GM18499 (cell line): ENCODE results near the gene RNF225.
"Not testable (repeated sequence)": the region's sequence is repeated elsewhere in the genome, so short reads cannot be mapped to it uniquely, and the experiment has no call there.

ENCODE experiments used
- ATAC-seq: cut with Tn5 transposase; IDR thresholded peaks from one replicate; pipeline ENCODE4 v1.9.1; 2021; ENCODE audit warnings: moderate number of reproducible peaks; ENCODE audit not compliant: insufficient read depth, unreplicated experiment

The RNF225 gene

DNA sequence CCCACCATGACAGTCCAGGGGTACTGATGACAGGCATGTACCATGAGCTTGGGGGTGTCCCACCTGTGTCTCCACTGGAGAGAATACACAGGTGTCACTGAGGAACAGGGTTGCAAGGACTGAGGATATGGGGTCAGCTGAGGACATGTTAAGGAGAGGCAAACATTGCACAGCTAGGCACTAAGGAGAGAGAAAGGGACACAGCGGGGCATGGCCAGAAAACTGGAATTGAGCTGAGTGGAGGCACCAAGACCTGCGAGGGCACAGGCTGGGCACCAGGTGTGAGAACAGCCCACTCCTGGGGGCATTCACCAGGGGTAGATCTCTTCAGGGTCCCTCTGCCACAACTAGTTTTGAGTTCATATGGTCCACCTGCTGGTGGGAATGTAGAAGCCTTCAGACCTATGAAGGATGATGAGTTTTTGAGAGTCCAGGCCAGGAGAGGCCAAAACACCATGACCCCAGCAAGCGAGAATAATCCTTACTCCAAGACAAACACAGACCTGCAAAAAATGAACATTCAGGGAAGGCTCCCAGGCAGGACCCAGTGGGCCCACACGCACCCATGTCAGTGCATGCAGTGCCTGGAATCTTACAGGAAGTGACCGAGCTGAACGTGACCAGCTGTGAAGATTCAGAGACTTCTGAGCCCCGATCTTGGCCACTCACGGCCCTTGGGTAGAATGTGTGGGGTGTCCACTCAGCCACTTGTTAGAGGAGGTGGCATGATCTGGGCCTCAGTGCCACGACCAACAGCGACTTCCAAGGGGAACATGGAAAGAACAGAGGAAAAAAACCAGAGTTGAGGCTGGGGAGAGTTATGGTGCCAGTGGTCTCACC, 11.6 kb downstream of the RNF225 start:
- ATAC-seq, result no peak

DNA sequence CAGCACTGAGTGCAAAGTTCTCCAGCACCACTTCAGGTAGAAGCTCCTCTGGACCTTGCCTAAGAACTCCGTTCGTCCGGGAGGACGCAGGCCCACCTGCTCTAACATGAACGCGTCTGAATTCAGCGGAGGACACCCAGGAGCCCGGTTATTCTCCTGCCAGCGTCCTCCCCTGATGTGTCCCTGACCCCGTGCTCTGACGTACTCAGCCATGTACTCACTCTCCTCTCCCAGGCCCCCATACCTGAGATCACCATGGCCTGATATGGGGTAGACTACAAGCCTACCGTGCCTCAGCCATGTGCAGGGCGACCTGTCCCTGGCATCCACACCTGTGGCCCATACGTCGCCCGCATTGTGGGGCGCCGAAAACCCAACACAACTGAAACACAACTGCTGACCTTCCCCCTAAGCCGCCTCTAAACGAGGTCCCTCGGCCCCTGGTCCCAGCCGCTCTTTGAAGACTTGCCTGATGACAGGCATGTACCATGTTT, 12.2 kb downstream of the RNF225 start:
- no peak for ATAC-seq

- ATAC-seq, result no peak
Observed at GRCh38 chr19:58408152-58409009, 12.9 kb downstream of the RNF225 start, which contains the start of gene ZNF584. TSS of gene ZNF584 (plus strand) at chr19:58408649. CDS start at chr19:58409148, 499 bp downstream.

DNA sequence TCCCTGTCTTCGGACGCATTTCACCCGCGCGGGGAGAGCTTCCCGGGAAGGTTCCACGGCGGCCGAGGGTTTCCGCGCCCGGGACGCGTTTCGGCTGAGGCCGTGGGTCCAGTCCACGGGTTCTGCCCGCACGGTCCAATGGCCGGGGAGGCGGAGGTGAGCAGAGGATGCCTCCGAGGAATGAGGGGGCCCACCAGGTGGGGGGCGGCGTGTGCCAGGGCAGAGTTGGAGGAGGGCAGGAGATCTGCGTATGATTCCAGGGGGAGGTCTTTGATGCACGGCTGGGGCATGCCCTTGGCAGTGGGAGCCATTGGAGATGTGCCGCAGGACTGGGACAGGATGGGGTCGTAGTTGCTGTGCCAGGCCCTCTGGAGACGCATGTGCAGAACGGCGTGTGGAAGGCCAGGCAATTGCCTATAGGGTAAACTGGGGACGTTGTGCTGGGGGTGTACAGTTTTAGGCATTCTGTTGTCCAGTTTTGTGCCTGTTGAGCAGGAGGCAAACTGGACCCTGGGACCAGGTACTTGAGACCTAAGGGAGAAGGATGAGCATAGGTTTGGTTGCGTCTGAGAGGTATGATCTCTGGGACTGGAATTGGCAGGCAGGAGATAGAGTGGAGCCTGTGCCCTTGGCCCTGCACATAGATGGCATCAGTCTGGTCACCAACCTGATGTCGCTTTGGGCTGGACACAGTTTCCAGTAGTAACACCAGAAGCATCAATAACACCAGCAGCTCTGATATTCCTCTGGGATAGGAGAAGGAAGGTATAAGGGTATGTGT, 13.7 kb downstream of the RNF225 start:
- no peak for ATAC-seq

DNA sequence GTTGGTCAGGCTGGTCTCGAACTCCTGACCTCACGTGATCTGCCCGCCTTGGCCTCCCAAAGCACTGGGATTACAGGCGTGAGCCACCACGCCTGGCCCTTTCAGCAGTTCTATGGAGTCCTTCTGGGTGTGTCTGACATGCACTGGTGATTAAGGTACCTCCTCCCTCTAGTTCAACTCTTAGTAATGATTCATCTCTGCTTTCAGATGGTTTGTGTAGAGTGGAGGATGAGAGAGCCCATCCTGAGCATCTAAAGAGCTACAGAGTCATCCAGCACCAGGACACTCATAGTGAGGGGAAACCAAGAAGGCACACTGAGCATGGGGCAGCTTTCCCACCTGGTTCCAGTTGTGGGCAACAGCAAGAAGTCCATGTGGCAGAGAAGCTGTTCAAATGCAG, 21.1 kb downstream of the RNF225 start:
- no peak for ATAC-seq

DNA sequence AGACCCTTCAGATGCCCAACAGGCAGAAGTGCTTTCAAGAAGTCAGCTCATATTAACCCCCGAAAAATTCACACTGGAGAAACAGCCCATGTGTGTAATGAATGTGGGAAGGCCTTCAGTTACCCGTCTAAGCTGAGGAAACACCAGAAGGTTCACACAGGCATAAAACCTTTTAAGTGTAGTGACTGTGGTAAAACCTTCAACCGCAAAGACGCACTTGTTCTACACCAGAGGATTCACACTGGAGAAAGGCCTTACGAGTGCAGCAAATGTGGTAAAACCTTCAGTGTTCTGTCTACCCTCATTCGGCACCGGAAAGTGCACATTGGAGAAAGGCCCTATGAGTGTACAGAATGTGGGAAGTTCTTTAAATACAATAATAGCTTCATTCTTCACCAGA, 21.6 kb downstream of the RNF225 start:
- ATAC-seq, result no peak

GRCh38 chr19:58428617-58429016, 33.2 kb downstream of the RNF225 start:
- ATAC-seq, result no peak

DNA sequence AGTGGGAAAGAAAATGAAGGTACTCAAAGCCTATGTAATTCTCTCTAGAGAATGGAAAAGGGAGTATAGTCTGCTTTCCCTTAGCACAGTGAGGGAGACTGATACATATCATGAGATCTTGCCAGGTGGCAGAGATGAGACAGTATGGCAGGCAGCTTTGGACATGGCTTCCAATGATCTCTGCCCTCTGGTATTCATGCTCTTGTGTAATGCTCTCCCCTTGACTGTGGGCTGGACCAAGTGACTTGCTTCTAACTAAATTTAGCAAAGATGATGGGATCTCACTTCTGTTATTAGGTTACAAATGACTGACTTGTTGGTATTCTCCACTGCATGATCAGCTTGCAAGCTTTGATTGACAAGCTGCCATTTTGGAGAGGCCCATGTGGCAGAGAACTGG, 34.3 kb downstream of the RNF225 start:
- ATAC-seq, result no peak

GRCh38 chr19:58434217-58434616, 38.8 kb downstream of the RNF225 start:
- ATAC-seq, result no peak

DNA sequence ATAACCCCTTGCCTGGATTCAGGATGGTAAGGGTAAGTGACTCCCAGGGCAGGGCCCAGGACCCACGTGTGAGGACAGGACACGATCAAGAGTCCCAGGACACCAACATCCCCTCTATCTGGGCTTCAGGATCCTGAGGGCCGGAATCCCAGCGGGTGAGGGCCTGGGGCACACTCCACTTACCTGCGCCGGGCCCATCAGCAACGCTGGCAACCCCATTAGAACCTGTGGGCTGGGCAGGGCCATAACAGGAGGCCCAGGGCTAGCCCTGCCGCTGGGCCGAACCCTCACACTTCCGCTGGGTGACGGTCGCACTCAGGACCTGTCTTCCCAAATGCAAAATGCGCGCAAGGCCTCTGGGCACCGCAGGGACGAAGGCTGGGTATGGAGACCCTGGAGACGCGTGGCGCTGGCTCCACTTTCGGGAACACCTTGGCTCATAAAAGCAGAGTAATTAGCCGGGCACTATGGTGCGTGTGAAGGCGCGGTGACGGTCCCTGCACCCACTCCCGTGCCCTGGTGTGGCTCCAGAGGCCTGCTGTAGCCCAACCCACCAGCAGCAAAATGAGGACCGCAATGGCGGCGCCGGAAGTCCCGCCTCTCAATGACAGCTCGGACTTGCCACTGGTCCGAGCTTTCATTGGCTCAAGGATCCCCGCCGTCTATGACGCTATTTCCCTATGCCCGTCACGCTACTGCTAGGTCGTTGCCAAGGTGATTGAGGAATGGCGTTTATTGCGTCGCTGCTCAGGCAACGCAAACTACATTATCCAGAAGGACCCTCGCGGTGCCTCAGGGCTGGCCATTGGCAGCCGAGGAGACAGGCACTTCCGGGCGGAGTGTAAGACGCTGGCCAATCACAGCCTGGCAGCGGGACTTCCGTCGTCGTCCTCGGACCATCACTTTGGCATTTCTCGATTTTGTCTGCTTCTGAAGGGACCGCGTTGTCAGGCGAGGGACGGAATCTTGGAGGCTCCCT, 44.4 kb downstream of the RNF225 start, which contains the start of gene ZNF132:
Gene ZNF132 (minus strand): TSS at position 578 of the 979 bp plus-strand sequence. CDS start 332 bp downstream, at position 246.
- peak; percentile 90 for ATAC-seq

DNA sequence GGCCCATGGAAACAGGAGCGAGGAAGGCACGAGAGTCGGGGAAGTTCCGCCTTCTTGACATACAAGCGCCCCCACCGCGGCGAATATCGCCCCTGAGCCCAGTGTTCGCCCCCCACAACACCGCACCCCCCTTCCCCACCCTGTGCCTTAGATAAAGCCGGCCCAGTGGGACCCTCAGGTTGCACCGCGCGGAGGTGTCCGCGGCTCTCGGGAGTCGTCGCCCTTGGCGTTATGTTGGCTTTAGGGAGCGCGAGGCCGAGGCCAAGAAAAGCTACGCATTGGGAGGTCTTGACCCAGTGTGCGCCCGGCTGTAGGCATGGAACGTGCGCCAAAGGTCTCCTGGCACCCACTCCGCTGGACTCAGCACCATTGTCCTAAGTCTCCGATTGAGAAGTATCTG, 45.1 kb downstream of the RNF225 start:
- no peak for ATAC-seq

DNA sequence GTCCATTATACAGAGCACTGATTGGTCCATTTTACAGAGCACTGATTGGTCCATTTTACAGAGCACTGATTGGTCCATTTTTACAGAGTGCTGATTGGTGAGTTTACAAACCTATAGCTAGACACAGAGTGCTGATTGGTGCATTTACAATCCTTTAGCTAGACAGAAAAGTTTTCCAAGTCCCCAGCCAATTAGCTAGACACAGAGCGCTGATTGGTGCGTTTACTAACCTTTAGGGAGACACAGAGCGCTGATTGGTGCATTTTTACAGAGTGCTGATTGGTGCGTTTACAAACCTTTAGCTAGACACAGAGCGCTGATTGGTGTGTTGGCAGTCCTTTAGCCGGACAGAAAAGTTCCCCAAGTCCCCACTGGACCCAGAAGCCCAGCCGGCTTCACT, 47.5 kb downstream of the RNF225 start:
- not testable (repeated sequence) for ATAC-seq
